ENCODE data around the gene MTF2.
"Not testable (repeated sequence)": the region's sequence is repeated elsewhere in the genome, so short reads cannot be mapped to it uniquely, and the experiment has no call there.

MTF2 gene

DNA sequence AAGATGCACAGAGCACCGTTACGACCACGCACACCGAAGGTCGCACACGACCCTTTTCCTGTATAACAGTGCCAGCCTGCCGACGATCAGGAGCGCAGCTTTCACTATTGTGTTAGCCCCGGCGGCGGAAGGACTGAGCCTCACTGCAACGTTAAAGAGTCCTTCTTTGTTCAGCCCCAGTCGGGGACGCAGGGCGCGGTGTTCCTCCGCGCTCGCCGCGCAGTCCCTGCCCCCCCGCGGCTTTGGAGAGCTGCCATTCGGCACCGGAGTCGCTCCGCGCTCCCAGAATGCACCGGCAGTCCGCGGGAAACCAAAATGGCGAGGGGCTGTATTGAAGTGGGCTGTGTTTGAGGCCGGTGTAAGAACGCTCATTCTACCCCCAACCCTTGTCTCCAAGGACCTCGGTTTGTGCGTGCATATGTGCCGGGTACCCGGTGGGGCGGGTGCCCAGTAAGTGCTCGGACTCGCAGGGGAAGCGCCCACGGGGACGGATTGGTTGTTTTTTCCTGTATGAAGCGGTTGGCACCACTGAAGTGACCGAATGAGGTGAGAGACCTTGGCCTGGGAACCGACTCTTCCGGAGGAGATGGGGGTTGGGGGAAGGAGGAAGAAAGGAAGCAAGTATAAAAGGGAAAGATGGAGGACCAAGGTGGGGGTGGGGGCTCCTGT, at the start of gene MTF2:
MTF2 (plus strand) TSS at position 298 of the 669 bp plus-strand sequence; CDS start at position 542, 244 bp downstream.
- DNase-seq: peak; percentile 93

DNA sequence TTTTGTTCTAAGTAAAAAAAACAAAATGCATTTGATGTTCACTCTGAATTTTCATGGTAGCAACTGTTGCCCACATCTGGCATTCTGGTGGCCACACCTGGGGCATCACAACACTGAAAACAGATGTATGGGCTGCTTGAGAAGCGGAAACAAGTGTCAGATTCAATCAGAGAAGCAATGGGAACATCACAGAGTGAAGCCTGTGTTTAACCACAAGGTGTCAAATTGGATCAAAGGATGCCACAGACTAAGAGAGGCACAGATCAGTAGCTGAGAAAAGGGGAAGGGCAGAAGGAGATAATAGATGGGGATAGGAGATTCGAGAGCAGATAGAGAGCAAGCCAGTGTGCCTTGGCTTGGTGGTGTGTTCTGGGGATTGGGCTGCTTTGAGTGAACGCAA, 49.8 kb upstream of the MTF2 start:
- DNase-seq: no peak

DNA sequence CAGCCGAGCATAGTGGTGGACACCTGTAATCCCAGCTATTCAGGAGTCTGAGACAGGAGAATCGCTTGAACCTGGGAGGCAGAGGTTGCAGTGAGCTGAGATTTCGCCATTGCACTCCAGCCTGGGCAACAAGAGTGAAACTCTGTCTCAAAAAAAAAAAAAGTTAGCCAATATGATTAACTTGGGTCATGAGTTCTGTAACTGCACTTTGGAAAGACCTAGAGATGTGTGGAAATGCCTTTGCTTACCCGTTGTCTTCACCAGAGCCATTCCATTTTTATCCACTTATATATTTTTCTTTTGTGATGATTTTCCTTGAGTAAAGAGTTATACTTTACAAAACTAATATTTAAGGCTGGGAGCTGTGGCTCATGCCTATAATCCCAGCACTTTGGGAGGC, 48.9 kb upstream of the MTF2 start:
- DNase-seq: not testable (repeated sequence)

DNA sequence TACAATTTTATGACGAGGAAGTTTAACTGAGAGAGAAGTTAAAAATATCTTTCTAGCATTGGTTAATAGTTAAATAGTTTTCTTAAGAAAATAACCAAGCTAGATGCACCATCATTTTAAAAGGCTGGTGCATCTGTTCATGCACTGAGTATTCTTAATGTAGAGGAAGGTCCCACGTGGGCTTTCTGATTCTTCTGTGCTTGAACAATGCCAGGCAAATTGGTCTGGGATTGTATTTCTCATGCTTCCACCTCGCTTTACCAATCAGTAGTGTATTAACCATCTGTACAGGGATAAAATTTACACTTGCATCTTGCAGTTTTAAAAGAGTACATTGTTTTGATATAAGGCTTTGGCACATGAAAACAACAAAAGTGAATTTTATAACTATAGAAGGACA, 47.4 kb upstream of the MTF2 start:
- peak; percentile 63 for DNase-seq

DNA sequence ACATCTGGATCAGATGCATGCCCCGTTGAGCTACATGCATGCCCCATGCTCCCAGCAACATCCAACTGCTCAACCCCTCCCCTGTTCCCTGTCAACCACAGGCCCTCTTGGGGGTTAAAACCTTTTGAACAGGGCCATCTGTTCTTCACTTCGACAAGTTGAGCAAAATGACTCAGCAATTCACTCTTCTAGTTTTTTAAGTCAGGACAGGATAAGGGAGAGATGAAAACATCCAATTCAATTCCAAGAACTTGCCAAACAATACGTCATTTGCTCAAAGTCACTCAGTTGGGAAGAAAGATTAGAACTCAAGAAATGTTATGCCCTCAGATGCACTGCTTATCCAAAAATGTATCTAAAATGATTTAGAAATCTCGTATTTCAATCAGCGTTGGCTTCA, 46.1 kb upstream of the MTF2 start:
- DNase-seq: peak; percentile 81

DNA sequence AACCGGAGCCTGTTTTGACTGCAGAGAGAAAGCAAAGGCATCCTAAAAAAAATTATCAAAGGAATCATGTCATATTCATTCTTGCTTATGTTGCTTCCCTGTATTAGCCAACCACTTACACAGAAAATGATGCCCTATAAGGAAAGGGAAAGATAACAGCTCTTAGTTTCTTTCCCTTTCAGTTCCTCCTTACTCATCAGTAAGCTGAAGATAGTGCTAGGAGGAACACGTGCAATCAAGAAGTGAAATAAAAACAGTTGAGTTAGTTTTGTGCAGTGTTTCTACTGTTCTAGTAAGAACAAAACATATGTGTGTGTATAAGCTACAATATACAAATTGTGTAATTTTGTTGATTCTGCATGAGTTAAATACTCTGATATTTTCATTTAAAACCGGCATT, 45.3 kb upstream of the MTF2 start:
- no peak for DNase-seq

DNA sequence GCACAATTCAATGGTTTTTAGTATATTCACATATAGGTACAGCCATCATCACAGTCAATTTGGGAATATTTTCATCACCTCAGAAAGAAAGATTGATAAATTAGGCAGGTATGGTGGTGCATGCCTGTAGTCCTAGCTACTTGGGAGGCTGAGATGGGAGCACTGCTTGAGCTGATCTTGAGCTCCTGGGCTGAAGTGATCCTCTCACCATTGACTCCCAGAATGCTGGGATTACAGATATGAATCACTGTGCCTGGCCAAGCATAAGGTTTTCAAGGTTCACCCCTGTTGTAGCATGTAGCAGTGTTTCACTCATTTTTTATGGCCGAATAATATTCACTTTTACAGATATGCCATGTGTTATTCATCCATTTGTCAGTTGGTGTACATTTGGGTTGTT, 44.7 kb upstream of the MTF2 start:
- DNase-seq: no peak

DNA sequence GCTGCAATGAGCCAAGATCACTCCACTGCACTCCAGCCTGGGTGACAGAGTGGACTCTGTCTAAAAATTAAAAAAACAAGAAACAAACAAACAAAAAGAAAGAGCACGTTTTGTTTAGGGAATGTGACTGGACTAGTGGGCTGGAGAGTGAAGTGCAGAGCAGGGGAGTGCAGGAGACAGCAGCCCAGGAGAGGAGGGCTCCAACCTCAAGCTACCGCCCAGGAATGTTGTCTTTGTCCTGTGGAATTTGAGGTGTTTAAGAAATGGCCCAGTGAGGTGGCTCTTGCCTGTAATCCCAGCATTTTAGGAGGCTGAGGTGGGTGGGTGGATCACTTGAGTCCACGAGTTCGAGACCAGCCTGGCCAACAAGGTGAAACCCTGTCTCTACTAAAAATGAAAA, 42.4 kb upstream of the MTF2 start:
- no peak for DNase-seq

DNA sequence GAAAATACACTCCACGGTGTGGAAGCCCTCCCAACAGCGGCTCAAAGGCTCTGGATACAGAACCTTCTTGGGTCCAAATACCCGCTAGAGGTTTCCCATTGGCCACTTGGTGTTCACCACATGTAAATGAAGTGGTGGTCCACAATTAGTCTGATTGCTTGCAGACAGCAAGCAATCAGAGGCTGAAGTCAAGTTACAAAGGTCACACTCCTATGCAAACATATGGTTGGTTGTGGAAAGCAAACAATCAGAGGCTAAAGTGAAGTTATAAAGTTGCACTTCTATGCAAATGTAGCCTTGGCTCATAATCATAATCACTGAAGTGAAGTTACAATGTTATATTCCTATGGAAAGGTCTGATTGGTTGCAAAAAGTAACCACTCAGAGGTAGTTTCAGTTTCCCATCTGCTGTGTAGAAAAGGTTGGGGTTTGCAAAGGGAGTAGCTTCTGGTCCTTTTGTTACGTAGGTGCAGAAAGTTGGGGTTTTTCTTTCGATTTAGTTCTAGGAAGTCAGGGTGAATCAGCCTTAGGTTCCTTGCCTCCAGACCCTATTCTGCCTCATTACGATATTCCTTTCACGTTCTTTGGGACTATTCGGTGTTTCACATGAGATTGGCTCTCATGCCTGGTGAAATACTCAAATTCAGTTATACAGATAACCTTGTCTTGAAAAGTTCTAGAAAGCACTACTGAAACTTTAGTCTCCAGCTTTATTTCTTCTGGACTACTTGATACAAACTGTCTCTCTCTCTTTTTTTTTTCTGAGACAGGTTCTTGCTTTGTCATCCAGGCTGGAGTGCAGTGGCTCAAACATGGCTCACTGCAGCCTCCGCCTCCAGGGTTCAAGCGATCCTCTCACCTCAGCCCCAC, 36.7 kb upstream of the MTF2 start:
- DNase-seq: no peak

DNA sequence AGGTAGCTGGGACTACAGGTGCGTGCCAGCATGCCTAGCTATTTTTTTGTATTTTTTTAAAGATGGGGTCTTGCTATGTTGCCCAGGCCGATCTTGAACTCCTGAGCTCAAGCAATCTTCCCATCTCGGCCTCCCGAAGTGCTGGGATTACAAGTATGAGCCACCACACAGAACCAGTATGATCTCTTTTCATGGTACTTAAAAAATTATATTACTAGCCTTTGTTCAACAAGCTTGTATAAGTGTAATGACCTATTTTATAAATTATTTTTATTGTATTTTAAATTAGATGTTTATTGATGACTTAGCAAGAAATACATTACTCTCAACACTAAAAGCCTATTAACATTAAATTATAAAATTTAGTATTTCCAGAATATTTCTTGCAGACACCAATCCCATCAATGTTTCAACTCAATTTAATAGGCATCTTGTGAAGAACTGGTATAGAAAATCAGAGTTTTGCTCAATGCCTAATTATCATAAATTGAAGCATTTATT, 36.0 kb upstream of the MTF2 start:
- DNase-seq: no peak

DNA sequence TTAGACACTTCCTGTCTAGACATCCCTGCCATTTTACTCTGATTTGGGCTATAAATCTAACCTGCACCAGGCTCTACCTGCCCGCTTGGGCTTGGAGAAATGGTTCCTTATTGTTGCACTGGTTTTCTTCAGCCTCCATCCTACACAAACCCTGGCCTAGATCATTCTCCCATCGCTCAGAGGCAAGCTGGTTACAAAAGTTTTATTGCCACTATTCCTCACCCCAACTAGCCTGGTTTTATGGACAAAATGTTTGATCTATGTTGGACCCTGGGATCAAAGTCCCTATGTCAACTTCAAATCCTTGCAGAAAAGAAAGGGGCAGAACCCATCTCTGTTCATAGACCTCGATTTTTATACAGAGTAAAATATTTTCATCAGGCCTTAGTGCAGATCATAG, 31.5 kb upstream of the MTF2 start:
- no peak for DNase-seq

DNA sequence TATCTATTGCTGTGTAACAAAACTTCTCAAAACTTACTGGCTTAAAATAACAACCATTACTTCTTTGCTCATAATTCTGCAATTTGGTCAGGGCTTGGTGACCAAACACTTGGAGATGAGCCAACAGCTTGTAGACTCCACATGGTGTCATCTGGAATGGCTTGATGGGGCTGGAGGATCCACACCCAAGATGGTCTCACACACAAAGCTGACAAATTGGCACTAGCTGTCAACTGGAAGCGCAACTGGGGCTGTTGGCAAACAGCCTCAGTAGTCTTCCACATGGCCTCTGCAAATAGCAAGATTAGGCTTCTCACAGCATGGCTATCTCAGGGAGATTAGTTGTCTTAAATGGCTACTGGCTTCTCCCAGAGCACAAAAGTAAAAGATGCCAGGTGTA, 27.1 kb upstream of the MTF2 start:
- no peak for DNase-seq

DNA sequence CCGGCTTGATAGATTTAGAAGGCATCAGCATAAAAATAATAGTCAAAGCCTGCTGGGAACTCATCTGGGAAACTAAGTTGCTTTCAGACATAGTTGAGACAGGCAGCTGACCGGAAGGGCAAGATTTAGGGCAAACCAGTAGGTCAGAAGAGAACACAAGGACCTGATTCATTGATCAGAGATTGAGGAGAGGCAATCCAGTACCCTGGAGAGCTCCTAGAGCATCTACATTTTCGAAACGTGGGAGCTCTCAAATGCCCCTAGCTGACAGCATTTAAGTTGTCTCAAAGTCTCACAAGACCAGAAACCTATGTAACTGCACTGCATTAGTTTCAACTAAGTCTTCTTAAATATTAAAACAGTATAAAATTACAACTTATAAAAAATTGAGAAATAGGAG, 22.9 kb upstream of the MTF2 start:
- DNase-seq: no peak

DNA sequence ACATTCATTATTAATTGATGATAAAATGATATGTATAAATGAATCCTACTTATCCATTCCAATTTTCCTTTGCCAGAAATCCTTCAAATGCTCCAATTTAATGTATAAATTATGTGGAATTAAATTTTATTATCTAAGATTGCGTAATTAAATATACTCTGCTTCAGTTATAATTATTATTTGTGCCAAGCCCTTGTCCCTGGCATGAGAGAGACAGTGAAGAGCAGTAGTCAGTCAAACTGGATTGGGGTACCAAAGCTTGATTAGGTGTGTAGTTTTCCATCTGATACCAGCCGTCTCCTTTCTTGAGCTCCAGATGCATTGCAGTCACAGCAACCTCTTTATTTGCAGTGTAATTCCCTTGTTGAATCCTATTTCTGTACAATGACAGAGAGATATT, 22.4 kb upstream of the MTF2 start:
- DNase-seq: no peak

DNA sequence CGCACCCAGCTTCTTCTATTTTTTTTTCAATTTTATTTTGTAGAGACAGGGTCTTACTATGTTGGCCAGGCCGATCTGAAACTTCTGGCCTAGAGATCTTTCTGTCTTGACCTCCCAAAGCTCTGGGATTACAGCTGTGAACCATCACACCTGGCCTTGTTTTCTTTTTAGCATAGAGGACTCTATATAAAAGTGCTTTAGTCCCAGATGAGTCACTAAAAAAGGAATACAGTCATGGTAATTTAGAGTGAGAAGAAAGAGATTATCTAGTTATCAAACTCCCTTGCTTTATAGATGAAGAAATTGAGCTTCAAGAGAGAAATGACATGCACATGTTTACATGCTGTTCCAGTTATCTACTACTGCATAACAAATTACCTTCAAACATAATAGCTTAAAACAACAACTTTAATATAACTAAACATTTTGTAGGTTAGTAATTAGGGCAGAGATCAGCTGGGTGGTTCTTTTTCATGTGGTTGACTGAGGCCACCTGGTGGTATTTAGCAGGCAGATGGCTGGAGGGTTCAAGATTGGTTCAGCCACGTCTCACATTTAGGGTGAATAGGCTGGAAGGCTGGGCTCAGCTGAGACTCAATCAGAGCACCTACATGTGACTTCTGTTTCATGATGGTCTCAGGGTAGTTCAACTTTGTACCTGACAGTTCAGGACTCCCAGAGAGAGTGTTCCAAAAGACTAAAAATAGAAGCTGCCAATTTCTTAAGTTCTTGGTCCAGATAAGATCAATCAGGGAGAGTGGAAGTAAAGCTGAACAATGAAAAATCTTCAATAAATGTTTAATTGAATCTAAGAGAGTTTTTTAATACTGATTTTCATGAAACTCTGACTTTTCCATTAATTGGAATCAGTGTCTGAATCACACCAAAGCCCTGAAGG, 16.9 kb upstream of the MTF2 start:
- no peak for DNase-seq

DNA sequence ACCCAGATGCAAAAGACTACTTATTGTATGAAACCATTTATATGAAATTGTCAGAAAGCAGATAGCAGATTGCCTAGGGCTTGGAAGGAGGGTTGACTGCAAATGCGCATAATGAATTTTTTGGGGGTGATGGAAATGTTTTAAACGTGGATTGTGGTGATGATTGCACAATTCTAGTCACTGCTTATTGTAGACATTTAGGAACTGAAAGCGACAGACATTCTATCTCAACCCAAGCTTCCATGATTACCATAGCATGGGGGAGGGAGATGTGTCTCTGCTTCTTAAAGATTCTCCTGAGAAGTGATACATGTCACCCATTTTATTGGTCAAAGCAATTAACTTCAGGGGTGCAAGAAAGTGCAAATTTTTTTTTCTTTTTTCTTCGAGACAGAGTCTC, 2.8 kb upstream of the MTF2 start:
- DNase-seq: no peak

DNA sequence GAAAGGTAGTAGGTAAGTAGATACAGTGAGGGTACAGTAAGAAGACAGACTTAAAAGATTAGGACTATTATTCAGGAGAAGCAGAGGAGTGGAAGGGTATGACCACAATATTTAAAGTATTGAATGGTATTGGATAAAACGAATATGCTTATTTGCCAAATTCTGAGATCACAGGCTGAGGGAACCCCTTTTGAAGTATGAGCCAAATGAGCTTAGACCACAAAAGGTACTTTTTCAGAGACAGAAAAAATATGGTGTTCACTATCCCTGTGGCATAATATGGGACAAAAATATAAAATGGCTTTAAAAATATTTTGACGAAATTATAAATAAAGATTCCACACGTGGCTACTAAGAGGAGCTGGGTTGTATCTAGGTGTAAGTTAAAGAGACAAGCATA, 880 bp upstream of the MTF2 start:
- no peak for DNase-seq

DNA sequence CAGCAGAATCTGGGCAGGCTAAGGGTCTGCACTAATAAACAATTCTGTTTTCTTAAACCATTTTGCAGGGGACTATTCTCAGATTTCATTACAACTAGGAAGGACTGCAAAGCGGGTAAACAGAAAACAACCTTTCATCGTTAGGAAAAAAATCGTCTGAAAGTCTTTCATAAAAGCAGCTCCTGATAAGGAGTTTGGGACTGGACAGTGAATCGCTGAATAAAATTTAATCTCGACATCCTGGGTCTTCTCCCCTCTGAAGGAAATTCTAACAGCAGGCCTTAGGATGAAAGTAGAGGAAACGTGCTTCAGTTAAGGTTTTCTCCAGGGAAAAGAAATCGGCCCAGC, 471 bp upstream of the MTF2 start:
- DNase-seq: no peak

DNA sequence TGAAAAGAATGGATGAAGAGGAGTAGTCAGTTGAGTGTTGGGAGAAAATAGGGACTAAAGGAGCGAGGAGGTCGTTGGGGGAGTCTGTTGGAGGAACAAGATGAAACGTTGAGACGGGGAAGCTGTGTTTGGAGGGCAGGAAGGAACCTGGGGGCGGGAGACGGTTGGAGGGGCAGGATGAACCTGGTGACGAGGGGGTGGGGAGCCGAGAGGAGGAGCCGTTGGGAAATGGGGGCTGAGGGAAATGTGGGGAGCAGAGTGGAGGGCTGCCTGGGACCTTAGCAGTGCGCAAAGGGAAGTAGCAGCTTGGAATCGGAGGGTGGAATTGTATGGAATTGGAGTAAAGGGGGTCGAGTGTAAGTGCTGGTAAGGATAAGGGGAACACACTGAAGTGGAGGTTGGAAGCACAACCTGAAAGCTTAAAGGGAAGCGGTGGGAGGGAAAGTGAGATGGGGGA, 630 bp downstream of the MTF2 start:
- no peak for DNase-seq

DNA sequence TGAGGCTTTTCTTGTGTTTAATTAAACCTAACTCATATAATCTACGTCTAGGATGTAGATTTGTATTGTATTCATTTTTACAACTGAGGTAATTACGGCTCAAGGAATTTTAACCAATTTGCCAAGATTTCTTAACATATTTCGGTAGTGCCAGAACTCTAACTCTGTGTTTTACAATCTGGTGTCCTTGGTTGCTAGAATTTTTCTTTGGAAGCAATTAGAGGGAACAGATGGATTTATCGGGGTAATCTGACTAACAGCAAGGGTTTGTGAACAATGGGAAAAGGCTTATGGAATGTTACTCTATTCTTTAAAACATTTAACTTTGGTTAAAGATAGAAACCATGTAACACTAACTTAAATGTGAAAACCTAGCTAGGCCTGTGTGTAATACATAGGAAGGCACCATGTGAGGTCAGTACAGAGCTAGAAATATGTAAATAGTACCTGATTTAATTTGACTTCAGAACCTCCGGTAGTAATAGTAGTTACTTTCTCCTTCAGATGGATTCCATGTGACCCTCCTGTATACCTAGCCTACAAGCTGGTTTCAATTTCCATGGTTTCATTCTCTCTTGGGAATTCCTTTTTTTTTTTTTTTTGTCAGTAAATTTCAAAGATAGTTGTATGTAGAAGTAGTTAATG, 1.2 kb downstream of the MTF2 start:
- DNase-seq: peak; percentile 33

DNA sequence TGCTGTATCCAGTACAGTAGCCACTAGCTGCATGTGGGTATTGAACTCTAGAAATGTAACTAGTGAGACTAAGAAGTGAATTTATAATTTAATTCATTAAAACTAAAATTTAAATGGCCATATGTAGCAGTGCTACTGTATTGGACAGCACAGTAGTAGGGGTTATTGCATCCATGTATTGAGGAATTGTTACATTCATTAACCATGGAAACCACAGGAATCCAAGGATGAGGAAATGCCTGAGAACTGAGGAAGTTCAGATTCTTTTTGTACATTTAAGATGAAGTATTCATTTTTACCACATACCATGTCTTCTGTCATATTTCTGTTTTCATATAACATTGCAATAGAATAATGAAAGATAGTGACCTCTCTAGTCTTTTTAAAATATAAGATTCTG, 2.6 kb downstream of the MTF2 start:
- no peak for DNase-seq

DNA sequence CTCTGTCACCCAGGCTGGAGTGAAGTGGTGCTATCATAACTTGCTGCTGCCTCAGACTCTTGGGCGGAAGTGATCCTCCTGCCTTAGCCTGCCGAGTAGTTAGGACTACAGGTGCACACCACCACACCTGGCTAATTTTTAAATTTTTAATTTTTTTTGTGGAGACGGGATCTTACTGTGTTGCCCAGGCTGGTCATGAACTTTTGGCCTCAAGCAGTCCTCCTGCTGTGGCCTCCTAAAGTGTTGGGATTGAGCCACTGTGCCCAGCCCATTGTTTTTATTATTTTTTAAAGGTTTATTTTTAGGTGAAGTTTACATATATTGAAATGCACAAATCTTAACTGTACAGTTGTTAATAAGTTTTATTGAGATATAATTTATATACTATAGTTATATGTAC, 3.2 kb downstream of the MTF2 start:
- no peak for DNase-seq

DNA sequence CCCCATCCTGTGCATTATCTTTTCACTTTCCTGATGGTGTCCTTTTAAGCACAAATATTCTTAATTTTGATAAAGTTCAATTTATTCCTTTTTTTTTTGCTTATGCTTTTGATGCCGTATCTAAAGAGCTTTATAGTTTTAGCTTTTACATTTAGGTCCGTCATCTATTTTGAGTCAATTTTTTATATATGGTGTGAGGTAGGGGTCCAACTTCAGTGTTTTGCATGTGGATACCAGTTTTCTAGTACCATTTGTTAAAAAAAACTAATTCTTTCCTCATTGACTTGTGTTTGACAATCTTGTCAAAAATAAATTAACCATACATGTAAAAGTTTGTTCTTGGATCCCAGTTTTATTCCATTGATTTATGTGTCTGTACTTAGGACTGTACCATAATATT, 4.9 kb downstream of the MTF2 start:
- DNase-seq: no peak
